HFFc6 (cell line): ENCODE results near the gene KRTAP10-1. TPM values are rescaled to one million over a fixed set of nuclear protein-coding genes. Genes with fewer than 3 reads are reported as not detected.
"Not testable (repeated sequence)": the region's sequence is repeated elsewhere in the genome, so short reads cannot be mapped to it uniquely, and the experiment has no call there.

ENCODE experiments used
- DNase-seq: peaks from one replicate; pipeline ENCODE4 v3.0.0-alpha.2; 2018
- H3K27ac Mint-ChIP-seq: 2 replicates; pipeline ENCODE4 v1.8.0; 2020; ENCODE audit warnings: mild to moderate bottlenecking, mixed read lengths
- H3K27me3 Mint-ChIP-seq: 2 replicates; pipeline ENCODE4 v1.8.0; 2021; ENCODE audit warnings: mild to moderate bottlenecking, moderate library complexity, mixed read lengths; ENCODE audit not compliant: insufficient read depth
- H3K36me3 Mint-ChIP-seq: 2 replicates; pipeline ENCODE4 v1.8.0; 2021; ENCODE audit warnings: low read depth, mixed read lengths
- H3K4me1 Mint-ChIP-seq: 2 replicates; pipeline ENCODE4 v1.8.0; 2020; ENCODE audit warnings: low read depth, mixed read lengths
- H3K4me3 Mint-ChIP-seq: 2 replicates; pipeline ENCODE4 v1.8.0; 2020; ENCODE audit warnings: mild to moderate bottlenecking, moderate library complexity, mixed read lengths
- H3K9me3 Mint-ChIP-seq: 2 replicates; pipeline ENCODE4 v1.8.0; 2020; ENCODE audit warnings: mild to moderate bottlenecking, mixed read lengths
- total RNA-seq, 6 experiments: library from RNA; stranded (reverse); fragmentation: NEBNext Ultra II Directional; extraction: Animal tissue kit (Norgen Biotek cat#: 25700); gene quantifications; 2 replicates in 1 of 6; 3 replicates in 5 of 6; pipeline ENCODE4 v1.2.3, GENCODE V29; 2021
- TF ChIP-seq, protein P1 (sequence below): fragments of 200-600 bp; sonication (generic); IDR thresholded peaks from 2 replicates; pipeline ENCODE4 v1.5.0; 2021; ENCODE audit warnings: antibody characterized with exemption, mild to moderate bottlenecking

Gene KRTAP10-1
- total RNA-seq, 6 experiments from 2014 or later: not detected

DNA sequence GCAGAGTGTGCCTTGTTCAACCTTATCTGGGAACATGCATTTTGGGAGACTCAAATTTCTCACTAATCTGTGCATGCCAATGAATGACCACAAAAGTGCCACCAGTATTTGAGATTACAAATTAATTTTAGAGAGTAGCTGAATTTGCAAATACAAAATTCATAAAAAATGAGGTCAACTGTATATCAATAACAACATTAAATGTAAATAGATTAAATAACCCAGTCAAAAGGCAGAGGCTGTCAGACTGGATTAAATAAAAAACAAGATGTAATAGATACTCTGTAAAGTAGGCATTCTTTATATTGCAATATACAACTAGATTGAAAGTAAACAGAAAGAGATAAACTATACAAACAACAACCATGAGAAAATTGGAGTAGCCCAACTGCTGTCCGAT, 24.1 kb upstream of the KRTAP10-1 start:
- Mint-ChIP-seq H3K4me3 (no peak overlapping the region), H3K36me3 (no peaks in the 10 kb centered on the region), H3K27me3 (peaks cover 3% of the 10 kb centered on the region), H3K4me1 (no peaks in the 10 kb centered on the region), H3K27ac (no peak overlapping the region), H3K9me3 (peaks cover 11% of the 10 kb centered on the region)
- TF ChIP-seq, protein P1, sequence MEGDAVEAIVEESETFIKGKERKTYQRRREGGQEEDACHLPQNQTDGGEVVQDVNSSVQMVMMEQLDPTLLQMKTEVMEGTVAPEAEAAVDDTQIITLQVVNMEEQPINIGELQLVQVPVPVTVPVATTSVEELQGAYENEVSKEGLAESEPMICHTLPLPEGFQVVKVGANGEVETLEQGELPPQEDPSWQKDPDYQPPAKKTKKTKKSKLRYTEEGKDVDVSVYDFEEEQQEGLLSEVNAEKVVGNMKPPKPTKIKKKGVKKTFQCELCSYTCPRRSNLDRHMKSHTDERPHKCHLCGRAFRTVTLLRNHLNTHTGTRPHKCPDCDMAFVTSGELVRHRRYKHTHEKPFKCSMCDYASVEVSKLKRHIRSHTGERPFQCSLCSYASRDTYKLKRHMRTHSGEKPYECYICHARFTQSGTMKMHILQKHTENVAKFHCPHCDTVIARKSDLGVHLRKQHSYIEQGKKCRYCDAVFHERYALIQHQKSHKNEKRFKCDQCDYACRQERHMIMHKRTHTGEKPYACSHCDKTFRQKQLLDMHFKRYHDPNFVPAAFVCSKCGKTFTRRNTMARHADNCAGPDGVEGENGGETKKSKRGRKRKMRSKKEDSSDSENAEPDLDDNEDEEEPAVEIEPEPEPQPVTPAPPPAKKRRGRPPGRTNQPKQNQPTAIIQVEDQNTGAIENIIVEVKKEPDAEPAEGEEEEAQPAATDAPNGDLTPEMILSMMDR: no peak
- DNase-seq: no peak

DNA sequence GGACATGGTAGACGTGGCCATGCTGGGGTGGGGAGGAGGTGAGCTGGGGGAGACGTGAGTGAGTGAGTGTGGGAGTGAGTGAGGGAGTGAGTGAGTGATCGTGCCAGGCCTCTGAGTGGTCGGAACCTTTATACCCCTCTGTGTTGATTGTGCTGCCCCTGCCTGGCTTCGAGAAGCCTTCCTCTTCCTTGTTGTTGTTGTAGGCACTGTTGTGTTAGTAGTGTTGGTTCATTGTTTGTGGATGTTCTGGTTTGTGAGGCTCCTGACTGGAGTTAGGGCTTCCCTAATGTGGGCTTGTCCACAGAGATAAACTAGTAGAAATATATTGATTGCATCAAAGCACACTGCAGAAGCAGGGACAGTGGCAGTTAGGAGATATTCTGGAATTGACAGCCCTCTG, 18.7 kb upstream of the KRTAP10-1 start, which contains the start of gene KRTAP10-3:
TSS of gene KRTAP10-3 (minus strand) at position 101 of the 400 bp plus-strand sequence. CDS start at position 21, 80 bp downstream.
- TF ChIP-seq, protein P1: no peak
- Mint-ChIP-seq H3K36me3 (no peaks in the 10 kb centered on the region), H3K4me3 (no peak within 1 kb of the TSS), H3K4me1 (no peaks in the 10 kb centered on the region), H3K27me3 (peaks cover 9% of the 10 kb centered on the region), H3K27ac (no peak within 1 kb of the TSS), H3K9me3 (no peaks in the 10 kb centered on the region; the same call in 1 of the 2 replicates)
- no peak for DNase-seq

DNA sequence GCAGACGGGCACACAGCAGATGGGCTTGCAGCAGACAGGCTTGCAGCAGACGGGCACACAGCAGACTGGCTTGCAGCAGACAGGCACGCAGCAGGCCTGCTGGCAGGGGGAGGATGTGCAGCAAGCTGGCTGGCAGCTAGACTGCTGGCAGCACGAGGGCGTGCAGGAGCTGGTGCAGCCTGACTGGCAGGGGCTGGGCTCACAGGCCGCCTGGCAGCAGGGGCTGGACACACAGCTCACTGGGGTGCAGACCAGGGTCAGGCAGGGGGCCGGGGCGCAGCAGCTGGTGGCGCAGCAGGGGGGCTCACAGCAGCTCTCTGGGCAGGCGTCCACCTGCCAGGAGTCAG, 18.3 kb upstream of the KRTAP10-1 start:
- H3K27me3 Mint-ChIP-seq: not testable (repeated sequence)

DNA sequence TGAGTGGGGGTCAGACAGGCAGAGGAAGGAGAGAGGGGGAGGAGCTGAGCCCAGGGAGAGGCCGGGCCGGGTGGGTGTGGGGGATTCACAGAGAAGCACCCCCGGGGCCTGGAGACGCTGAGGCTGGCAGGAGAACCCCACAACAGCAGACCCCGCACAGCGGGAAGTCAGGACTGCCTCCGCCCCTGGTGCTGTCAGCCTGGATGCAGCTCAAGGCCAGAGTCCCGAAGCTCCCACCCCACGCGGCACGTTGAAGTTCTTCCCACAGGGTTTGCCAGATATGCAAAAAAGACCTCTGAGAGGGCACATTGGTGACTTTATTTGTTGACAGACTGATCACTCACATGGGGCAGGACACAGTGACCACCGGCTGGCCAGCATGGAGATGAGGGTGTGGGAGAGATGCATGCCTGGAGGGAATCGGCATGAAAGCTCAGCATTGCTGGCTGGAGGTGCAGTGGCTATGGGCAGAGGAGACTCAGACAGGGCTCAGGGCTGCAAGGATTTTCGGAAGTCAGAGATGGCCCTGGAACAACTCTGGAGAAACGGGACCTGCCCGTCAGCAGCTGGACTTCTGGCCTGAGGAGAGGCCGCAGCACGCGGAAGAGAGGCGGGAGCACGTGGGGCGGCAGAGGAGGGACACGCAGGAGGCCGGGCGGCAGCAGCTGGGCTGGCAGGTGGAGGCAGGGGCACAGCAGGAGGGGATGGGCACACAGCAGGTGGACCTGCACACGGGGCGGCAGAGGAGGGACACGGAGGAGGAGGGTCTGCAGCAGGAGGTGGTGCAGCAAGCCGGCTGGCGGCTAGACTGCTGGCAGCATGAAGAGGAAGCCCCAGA, 17.7 kb upstream of the KRTAP10-1 start:
- Mint-ChIP-seq H3K27ac (no peak overlapping the region), H3K4me3 (no peak overlapping the region), H3K36me3 (no peaks in the 10 kb centered on the region), H3K4me1 (no peaks in the 10 kb centered on the region), H3K9me3 (no peaks in the 10 kb centered on the region; the same call in 1 of the 2 replicates), H3K27me3 (peaks cover 11% of the 10 kb centered on the region)
- DNase-seq: no peak
- TF ChIP-seq, protein P1: no peak

More for the DNA sequence above, 18.3 kb upstream of the KRTAP10-1 start:
- H3K4me1 Mint-ChIP-seq, DNase-seq, H3K36me3 Mint-ChIP-seq, H3K27ac Mint-ChIP-seq, H3K4me3 Mint-ChIP-seq, H3K9me3 Mint-ChIP-seq: not testable (repeated sequence)

DNA sequence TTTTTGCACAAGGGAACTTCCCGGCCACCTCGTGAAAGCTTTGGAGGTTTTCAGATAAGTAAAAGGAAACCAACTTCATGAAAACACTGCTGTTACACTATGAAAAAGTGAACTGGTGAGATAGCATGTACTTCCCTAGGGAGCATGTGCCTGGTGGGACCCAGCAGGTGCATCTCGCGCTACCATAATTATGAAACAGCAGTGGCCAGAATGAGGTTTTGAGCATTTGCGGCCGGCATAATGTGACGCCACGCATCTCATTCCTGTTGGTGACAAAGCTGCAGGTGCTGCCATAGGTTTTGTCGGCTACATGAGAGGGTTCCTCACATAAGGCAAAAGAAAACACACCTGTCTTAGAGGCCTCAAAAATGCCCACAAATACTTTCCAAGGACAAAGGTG, 16.9 kb upstream of the KRTAP10-1 start:
- no peak overlapping the region for H3K4me3 Mint-ChIP-seq
- no peak for DNase-seq
- no peak overlapping the region for H3K27ac Mint-ChIP-seq
- H3K27me3 Mint-ChIP-seq: peaks cover 11% of the 10 kb centered on the region
- H3K4me1 Mint-ChIP-seq: no peaks in the 10 kb centered on the region
- no peaks in the 10 kb centered on the region; the same call in 1 of the 2 replicates for H3K9me3 Mint-ChIP-seq
- no peaks in the 10 kb centered on the region for H3K36me3 Mint-ChIP-seq
- TF ChIP-seq, protein P1: no peak

DNA sequence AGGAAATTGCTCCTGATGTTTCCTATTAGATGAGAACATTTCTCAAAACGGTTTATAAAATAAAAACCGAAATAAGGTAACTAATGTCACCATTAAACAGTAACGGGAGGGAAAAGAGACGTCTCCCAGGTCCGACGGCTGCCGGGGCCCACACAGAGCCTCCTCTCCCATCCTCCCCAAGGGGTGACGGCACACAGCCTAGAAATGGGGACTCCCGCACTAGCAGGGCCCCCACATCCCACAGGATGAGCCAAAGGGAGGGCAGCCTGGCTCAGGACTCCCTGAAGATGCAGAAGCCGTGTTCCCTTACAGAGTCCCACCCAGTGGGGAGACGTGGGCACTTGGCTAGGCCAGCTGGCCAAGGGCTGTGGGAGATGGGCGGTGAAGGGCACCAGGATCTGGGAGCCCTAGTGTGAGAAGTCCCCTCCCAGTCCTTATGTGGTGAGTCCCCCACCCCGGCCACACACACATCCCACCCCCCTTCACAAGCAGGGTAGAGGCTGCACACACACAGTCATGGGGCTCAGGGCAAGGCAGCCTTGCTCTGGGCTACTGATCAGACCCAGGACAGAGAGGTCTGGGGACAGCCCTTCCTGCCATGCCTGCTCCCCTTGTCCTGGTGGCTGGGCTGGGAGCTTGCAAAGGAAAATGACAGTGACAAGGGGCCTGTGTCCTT, 15.3 kb upstream of the KRTAP10-1 start:
- Mint-ChIP-seq H3K4me1 (no peaks in the 10 kb centered on the region), H3K27me3 (peaks cover 17% of the 10 kb centered on the region), H3K27ac (no peak overlapping the region), H3K4me3 (no peak overlapping the region), H3K9me3 (peaks cover 4% of the 10 kb centered on the region; the same call in 1 of the 2 replicates), H3K36me3 (no peaks in the 10 kb centered on the region; the same call in 1 of the 2 replicates)
- TF ChIP-seq, protein P1: no peak
- no peak for DNase-seq
